GM19193 (cell line): ENCODE results near the gene PRIMPOL.

Source experiments
- POLR2A ChIP-seq: IDR thresholded peaks from 4 replicates; pipeline ENCODE4 v1.6.1; 2011; ENCODE audit not compliant: insufficient read depth, insufficient read length; ENCODE audit errors: extremely low read depth

Gene PRIMPOL, protein sequence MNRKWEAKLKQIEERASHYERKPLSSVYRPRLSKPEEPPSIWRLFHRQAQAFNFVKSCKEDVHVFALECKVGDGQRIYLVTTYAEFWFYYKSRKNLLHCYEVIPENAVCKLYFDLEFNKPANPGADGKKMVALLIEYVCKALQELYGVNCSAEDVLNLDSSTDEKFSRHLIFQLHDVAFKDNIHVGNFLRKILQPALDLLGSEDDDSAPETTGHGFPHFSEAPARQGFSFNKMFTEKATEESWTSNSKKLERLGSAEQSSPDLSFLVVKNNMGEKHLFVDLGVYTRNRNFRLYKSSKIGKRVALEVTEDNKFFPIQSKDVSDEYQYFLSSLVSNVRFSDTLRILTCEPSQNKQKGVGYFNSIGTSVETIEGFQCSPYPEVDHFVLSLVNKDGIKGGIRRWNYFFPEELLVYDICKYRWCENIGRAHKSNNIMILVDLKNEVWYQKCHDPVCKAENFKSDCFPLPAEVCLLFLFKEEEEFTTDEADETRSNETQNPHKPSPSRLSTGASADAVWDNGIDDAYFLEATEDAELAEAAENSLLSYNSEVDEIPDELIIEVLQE

DNA sequence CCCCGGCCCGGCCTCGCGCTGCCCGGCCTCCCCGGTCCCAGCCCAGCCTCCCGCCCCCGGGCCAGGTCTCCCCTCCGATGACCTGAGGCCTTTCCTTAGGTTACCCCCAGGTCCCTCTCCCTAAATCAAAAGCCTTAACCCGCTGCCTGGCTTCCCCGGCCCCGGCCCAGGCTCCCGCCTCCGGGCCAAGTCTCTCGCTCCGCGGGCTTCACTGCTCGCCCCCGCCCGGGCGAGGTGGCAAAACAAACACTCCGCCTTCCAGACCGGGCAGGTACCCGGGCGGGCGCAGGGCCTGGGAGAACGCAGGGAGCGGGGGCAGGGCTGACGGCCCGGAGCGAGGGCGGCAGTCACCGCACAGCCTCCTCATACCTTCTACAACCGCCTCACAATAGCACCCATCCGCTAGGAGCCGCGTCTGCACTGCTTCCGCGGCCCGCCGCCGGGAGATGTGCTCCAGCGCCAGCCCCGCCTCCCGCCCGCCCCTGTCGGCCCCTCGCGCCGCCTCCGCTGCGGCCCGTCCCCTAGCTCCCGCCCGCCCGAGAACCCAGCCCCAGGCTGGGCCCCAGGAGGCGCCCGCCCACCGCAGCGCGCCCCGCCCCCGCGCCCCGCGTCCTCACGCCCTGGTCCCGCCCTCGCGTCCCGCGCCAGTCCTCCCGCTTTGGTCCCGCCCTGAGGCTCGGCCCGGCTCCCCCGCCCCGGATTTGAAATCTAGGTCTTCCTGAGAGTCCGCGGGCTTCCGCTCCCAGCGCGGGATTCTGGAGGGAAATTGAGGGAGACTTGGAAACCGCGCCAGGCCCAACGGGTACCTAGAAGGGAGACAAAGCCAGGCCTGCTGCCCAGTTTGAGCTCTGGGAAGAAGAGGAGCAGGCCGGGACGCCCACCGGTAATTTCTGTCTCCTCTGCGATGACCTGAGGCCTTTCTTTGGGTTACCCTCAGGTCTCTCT, at the start of gene PRIMPOL, which contains the start of gene CASP3:
Gene PRIMPOL (plus strand): TSS at position 713 of the 945 bp plus-strand sequence. CDS start 7,403 bp downstream, outside the sequence.
Gene CASP3 (minus strand): TSS at position 422 of the 945 bp plus-strand sequence. CDS start 10,994 bp downstream, outside the sequence.
- TF ChIP-seq POLR2A: peak; percentile 97

DNA sequence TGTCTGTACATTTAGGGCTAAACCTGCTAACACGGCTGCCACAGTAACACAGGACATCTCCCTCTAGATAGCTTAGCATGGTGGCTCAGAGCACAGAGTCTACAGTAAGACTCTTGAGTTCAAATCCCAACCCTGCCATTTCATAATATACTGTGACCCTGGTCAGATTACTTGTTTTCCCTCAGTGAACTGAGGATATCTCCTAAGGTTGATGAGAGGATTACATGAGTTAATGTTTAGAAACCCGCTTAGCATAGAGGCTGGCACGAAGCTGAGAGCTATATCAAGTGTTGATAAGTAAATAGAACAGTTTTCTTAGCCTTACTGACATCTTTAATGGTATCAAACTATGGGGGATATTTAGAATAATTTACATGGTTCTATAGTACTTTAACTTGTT, 37.5 kb upstream of the PRIMPOL start:
- no peak for TF ChIP-seq POLR2A

DNA sequence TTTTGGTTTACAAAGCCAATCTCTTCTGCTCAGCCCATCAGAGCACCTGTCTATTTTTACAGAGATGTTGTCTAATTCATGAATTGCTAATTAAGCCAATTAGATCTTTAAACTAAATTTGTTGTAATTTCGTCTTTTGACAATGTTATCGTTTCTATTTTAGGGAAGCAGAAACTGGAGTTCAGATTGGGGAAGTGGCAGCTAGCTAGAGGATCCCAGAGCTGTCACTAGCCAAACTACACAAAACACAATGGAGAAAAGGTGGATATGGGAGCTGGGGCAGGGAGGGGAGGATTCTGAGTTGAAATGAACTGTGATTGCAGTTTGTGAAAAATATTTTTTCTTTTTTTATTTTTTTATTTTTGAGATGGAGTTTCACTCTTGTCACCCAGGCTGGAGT, 36.1 kb upstream of the PRIMPOL start:
- TF ChIP-seq POLR2A: no peak

DNA sequence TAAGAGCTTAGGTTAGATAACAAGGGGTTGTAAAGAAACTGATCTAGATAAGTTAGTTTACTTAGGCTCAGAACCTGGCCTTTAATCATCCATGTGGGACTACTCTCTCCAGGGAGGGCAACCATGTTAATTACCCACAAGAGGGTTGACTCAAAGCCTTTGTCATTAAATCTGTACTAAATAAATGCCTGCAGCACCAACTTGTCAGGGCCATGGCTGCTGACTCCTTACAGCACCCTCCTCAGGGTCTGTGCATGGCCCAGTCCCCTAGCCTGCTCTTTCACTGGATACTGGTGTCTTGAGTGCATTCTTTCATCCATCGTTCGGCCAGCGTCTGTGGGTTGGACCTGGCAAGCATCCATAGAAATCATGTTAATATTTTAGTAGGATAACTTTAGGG, 35.0 kb upstream of the PRIMPOL start:
- no peak for TF ChIP-seq POLR2A

DNA sequence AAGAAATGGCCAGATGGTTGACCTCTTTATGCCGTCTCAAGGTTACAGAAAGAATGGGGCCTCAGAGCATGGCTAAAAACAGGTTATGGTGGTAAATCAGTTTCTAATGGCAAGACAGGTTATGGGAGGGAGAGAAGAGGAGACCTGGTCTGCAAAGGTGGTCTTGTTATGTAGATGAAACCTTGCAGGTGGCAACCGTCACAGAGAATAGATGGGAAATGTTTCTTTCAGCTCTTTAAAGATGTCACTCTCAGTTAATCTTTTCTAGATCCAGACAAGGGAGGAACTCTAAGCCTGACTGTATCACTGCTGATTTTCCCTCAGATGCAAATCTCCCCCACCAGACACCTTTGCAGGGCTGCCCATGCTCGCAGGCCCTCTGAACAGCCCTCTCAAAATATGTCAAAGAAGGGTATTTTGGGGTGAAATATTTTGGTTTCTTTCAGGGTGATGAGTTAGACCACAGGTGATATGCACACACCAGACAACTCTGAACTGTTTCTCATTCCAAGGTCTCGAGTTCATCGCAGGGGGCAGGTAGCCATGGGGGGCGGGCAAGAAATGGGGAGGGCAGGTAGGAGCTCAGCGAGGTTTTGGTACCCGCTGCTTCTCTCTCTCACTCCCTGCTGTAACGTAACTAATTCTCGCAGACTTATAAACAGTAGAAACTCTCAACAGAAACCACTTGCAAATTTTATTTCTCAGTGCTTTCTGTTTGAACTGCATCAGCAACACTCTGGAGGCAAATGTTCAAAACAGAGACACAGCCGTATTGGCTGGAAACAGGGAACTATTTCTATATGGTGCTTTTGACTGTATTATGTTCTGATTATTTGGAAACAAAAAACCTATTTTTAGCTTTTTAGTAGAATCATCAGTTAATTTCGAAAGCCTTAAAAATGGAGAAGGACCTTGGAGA, 32.6 kb upstream of the PRIMPOL start:
- TF ChIP-seq POLR2A: peak; percentile 32

DNA sequence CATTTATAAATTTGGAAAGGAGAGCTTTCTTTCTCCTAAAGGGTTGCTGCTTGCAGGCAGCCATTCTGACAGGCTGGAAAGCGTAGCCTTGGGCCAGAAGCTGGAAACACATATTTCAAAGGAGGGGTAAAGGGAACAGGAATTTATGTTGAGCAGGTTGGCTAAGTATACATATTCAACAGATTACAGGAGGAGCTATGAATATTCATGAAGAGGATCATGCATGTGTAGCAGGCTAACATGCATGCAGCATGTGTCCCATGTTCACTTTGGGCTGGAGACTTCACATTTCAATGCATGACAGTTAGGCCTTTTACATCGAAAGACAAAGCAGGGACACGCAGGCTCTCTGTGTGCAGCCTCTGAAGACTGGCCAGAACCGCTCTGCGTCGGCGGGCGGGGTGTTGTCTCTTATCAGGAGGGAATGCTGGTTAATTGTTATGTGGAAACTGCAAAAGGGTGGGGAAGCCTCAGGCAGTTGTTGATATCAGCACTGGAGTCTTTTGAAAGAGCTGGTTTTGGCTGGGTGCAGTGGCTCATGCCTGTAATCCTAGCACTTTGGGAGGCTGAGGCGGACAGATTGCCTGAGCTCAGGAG, 31.8 kb upstream of the PRIMPOL start:
- no peak for TF ChIP-seq POLR2A

DNA sequence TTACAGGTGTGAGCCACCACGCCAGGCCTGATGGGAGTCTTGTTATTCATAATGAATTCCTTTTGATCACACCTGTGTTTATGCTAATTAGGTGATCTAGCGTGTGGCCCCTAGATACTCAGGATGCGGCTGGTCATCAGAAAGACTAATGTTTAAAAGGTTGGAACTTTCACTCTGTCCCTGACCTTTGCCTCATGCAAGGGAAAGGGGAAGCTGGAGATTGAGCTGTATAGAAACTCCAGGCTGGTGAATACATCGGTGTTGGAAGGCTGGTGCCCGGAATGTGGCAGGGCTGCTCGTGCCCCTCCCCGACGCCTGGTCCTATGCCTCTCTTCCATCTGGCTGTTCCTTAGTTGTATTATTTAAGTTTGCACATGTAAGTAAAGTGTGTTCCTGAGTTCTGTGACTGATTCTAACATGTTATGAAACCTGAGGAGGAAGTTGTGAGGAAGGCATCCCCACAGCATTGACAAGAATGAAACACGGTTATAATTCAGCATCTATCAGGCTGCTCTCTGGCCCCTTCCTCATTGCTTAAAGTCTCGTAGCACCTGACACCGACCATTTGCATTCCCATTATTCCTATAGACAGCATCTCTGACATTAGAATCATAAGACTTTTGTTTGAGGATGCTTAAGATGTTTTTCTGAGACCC, 29.2 kb upstream of the PRIMPOL start:
- TF ChIP-seq POLR2A: no peak

DNA sequence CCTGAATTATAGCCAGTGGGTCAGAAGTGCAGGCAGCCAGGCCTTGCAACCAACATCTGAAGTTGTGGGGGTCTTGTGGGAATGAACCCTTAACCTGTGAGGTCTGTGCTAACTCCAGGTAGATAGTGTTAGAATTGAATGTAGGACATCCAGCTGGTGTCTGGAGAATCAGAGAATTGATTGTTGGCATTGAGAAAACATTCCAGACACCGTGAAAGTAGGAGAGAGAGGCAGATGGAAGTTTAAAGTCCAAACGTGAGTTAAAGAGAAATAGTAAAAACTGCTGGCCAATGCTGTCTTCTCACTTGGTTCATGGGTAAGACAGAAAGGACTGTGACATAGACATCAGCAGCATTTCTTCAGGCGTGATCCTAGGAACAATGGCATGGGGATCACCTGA, 28.0 kb upstream of the PRIMPOL start:
- no peak for TF ChIP-seq POLR2A

DNA sequence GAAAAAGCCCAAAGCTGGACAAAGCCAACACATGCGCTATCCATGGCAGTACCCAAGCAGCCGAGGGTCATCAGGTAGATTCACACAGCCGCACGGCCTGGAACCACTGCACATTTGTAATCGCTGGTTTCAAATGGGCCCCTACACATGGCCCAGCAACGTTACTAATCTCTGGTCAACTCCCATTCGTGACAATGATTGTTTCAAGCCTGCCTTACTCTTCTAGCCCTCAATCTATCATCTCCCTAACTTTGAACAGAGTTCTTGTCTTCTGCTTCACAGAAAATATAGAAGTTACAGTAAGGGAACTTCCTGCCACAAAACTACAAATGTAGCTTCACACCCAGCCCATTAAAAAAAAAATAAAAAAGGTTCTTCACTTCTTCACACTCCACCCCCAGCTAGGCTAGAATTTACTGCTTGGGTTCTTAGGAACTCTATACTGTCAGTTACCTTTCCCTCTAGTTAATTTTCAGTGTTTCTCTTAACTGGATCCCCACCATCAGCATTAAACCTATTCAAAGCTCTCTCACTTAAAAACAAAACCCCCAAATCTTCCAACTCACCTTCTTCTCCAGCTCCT, 24.5 kb upstream of the PRIMPOL start:
- TF ChIP-seq POLR2A: no peak

DNA sequence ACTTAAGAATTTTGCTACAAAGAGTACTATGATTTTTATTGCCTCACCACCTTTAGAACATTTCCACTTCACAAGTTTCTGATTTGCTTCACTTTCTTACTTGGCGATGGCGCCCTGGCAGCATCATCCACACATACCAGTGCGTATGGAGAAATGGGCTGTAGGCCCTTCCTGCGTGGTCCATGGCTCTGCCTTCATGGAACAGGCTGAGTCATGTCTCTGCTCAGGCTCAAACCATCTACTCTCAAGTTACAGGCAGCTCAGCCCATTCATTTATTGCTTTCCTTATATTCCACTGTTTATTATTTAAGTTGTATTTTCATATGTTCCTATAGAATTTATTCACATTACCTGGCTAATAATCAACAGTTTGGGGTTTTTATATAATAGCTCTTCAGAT, 21.4 kb upstream of the PRIMPOL start:
- no peak for TF ChIP-seq POLR2A

DNA sequence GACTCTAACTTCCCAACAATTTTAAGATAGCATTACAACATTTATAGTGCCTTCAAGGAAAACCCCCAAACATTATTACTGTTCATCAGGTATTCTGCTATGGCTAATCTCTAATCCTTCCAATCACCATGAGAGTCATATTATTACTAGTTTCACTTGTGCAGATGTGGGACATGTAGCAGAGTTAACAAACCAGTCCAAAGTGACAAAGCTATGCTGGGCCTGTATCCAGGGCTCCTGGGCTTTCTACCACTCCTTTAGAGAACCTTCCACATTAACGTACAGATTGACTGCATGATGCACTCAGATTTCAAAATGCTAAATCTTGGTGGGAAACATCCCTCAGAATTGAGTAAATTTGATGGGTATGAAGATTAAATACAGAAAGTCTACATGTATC, 16.7 kb upstream of the PRIMPOL start:
- no peak for TF ChIP-seq POLR2A

DNA sequence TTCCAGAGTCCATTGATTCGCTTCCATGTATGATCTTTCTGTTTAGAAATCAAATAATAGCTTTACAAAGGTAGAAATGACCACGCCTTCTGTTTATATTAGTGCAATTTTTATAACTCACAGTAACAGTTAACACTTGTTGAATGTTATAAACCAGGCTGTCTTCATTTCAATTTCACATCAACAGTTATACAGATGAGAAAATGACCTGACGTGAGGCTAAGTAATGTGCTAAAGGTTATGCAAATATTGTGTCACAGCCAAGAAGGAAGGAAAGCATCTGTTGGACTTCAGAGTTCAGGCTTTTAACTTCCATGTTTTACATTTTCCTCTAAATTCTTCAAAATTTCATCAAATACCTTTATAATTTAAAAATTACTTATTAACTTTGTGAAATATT, 14.2 kb upstream of the PRIMPOL start:
- TF ChIP-seq POLR2A: no peak

DNA sequence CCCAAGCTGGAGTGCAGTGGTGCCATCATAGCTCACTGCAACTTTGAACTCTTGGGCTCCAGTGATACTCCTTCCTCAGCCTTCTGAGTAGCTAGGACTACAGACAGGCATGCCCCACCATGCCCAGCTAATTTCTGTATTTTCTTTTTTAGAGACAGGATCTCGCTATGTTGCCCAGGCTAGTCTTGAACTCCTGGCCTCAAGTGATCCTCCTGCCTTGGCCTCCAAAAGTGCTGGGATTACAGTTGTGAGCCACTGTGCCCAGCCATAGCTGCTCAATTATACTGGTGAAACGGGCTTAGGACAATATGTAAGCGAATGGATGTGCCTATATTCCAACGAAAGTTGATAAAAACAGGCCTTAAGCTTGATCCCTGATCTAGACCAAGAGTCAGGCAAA, 13.4 kb upstream of the PRIMPOL start:
- TF ChIP-seq POLR2A: no peak
